Testis (tissue), 3 donors: Measurements from ENCODE around the gene TGM2. TPM values are rescaled to one million over a fixed set of nuclear protein-coding genes. Genes with fewer than 3 reads are reported as not detected.

Source experiments
- DNase-seq: peaks from one replicate; pipeline ENCODE4 v3.0.0-alpha.2; 2019
- H3K27ac ChIP-seq, 2 donors: fragments of 200-600 bp; sonication (generic); one replicate each; pipeline ENCODE4 v1.5.1; 2019
- H3K27me3 ChIP-seq: fragments of 200-600 bp; sonication (generic); one replicate; pipeline ENCODE4 v1.5.1; 2019
- H3K36me3 ChIP-seq: fragments of 200-600 bp; sonication (generic); one replicate; pipeline ENCODE4 v1.5.1; 2017; ENCODE audit warnings: low read depth; ENCODE audit errors: missing control alignments
- H3K4me1 ChIP-seq: fragments of 200-600 bp; sonication (generic); one replicate; pipeline ENCODE4 v1.5.1; 2019
- H3K4me3 ChIP-seq, 2 donors: fragments of 200-600 bp; sonication (generic); one replicate each; pipeline ENCODE4 v1.5.1; 2017 to 2019
- H3K9me3 ChIP-seq: fragments of 200-600 bp; sonication (generic); one replicate; pipeline ENCODE4 v1.5.1; 2017
- POLR2A ChIP-seq: fragments of 450-650 bp; IDR thresholded peaks from one replicate; pipeline ENCODE4 v1.6.1; 2017; ENCODE audit warnings: antibody characterized with exemption, mild to moderate bottlenecking, moderate library complexity
- WGBS, 2 donors: methylation state at CpG; one replicate each; pipeline ENCODE4 v1.1.5; 2018; 5-methylcytosine and 5-hydroxymethylcytosine counted together
- intact Hi-C: fragments of 100-400 bp; cut with DNase I; formaldehyde crosslinking; loops from one replicate; pipeline ENCODE4 v1.15.1; 2023; ENCODE audit warnings: low total_unique reads
- polyA plus RNA-seq: library from polyadenylated mRNA; stranded (reverse); fragments of 350-450 nt; fragmentation: Illumina TruSeq; extraction: RNeasy Lipid Tissue Mini Kit (QIAGEN cat#74804); gene quantifications from one replicate; pipeline ENCODE4 v1.2.3, GENCODE V29; 2014; ENCODE audit warnings: low read depth, low replicate concordance; ENCODE audit not compliant: insufficient read depth
- total RNA-seq, 2 donors: library from RNA; depleted of rRNA; stranded (reverse); fragments of >200 nt; gene quantifications; one replicate each; pipeline ENCODE4 v1.2.3, GENCODE V29; 2016
- TF ChIP-seq, protein P1 (sequence below), 3 experiments: fragments of 450-650 bp in 2 of 3; fragments of 200-600 bp in 1 of 3; sonication (generic) in 1 of 3; IDR thresholded peaks; one replicate each; pipeline ENCODE4 v1.5.1; 2016 to 2019; ENCODE audit warnings: antibody characterized with exemption in 3 of 3, mild to moderate bottlenecking in 2 of 3, moderate library complexity in 1 of 3

Gene TGM2
- total and polyA plus RNA-seq, 3 donors from 2014 or later, result 3.2 to 49.0 (median 8.5) TPM

GRCh38 chr20:38190166-38190565 is 25.1 kb upstream of the TGM2 start:
- Histone ChIP-seq H3K27me3 (no peaks in the 10 kb centered on the region), H3K36me3 (no peaks in the 10 kb centered on the region), H3K4me3 (no peak overlapping the region), H3K27ac (no peak overlapping the region), H3K4me1 (no peaks in the 10 kb centered on the region), H3K9me3 (no peaks in the 10 kb centered on the region)
- WGBS, 2 donors, result 89 to 95% methylated on average over 6 of the region's 6 CpGs
- DNase-seq, result no peak
- TF ChIP-seq, protein P1, sequence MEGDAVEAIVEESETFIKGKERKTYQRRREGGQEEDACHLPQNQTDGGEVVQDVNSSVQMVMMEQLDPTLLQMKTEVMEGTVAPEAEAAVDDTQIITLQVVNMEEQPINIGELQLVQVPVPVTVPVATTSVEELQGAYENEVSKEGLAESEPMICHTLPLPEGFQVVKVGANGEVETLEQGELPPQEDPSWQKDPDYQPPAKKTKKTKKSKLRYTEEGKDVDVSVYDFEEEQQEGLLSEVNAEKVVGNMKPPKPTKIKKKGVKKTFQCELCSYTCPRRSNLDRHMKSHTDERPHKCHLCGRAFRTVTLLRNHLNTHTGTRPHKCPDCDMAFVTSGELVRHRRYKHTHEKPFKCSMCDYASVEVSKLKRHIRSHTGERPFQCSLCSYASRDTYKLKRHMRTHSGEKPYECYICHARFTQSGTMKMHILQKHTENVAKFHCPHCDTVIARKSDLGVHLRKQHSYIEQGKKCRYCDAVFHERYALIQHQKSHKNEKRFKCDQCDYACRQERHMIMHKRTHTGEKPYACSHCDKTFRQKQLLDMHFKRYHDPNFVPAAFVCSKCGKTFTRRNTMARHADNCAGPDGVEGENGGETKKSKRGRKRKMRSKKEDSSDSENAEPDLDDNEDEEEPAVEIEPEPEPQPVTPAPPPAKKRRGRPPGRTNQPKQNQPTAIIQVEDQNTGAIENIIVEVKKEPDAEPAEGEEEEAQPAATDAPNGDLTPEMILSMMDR (IDR thresholded peaks at IDR 0.05), result no peak
- TF ChIP-seq POLR2A, result no peak
- intact Hi-C loops, result no loop called here

GRCh38 chr20:38187517-38187916 is 22.4 kb upstream of the TGM2 start:
- intact Hi-C loops, result no loop called here
- WGBS, 2 donors, result 69 to 81% methylated on average over 5 of the region's 5 CpGs
- Histone ChIP-seq H3K9me3 (no peaks in the 10 kb centered on the region), H3K4me3 (no peak overlapping the region), H3K36me3 (no peaks in the 10 kb centered on the region), H3K27me3 (no peaks in the 10 kb centered on the region), H3K27ac (no peak overlapping the region), H3K4me1 (no peaks in the 10 kb centered on the region)
- TF ChIP-seq POLR2A, result no peak
- TF ChIP-seq, protein P1 (IDR thresholded peaks at IDR 0.05), result no peak
- no peak for DNase-seq

DNA sequence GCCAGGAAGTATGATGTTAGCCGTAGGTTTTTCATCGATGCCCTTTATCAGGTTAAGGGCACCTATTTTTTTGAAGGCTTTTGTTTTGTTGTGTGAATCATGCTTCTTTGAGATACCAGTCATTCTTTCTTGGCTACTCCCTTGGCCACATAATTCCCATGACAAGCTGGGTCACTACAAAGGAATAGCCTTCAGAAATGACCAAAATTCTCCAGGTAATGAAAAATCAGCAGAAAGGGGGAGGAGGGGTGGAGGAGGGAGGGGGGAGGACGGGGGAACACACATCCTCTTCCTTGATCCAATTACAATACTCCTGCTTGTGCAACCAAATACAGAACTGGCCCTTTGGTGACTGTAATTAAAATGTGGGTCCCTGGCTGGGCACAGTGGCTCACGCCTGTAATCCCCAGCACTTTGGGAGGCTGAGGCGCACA is 21.7 kb upstream of the TGM2 start:
- no peaks in the 10 kb centered on the region for H3K4me1 ChIP-seq
- intact Hi-C loops, result no loop called here
- TF ChIP-seq POLR2A, result no peak
- TF ChIP-seq, protein P1 (IDR thresholded peaks at IDR 0.05), result no peak
- 70 to 73% methylated on average over 5 of the region's 5 CpGs for WGBS, 2 donors
- H3K36me3 ChIP-seq, result no peaks in the 10 kb centered on the region
- DNase-seq, result no peak
- no peaks in the 10 kb centered on the region for H3K9me3 ChIP-seq
- H3K27me3 ChIP-seq, result no peaks in the 10 kb centered on the region
- H3K27ac ChIP-seq, result no peak overlapping the region
- no peak overlapping the region for H3K4me3 ChIP-seq

DNA sequence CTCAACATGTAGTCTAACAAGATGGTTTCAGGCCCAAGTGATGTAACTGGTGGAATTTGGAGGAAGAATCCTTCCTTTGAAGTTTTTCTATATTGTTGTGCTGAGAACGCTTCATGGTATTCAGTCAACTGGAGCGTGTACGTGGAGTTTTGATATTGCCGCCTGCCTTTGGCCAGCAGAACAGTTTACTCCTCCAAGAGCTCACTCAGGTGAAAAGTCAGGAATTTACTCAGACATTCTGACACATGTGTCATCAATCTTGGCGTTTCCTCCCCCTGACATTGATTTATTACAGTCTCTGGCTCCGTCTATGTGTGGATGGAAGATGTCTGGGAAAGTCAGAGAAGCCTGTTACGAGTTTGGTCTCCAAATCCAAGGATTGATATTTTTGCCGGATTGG is 19.0 kb upstream of the TGM2 start:
- H3K36me3 ChIP-seq, result no peaks in the 10 kb centered on the region
- H3K27ac ChIP-seq, result no peak overlapping the region
- intact Hi-C loops, result no loop called here
- WGBS, 2 donors, result 62 to 74% methylated on average over 8 of the region's 8 CpGs
- H3K4me3 ChIP-seq, result no peak overlapping the region
- no peaks in the 10 kb centered on the region for H3K9me3 ChIP-seq
- no peaks in the 10 kb centered on the region for H3K27me3 ChIP-seq
- no peak for DNase-seq
- no peaks in the 10 kb centered on the region for H3K4me1 ChIP-seq
- TF ChIP-seq, protein P1 (IDR thresholded peaks at IDR 0.05), result no peak
- TF ChIP-seq POLR2A, result no peak

GRCh38 chr20:38181971-38182370 is 16.9 kb upstream of the TGM2 start:
- DNase-seq, result no peak
- no peak overlapping the region for H3K27ac ChIP-seq
- H3K4me3 ChIP-seq, result no peak overlapping the region
- no peak for TF ChIP-seq POLR2A
- TF ChIP-seq, protein P1 (IDR thresholded peaks at IDR 0.05), result no peak
- intact Hi-C loops, result no loop called here
- H3K36me3 ChIP-seq, result no peaks in the 10 kb centered on the region
- no peaks in the 10 kb centered on the region for H3K27me3 ChIP-seq
- H3K4me1 ChIP-seq, result no peaks in the 10 kb centered on the region
- no peaks in the 10 kb centered on the region for H3K9me3 ChIP-seq
- WGBS, 2 donors, result 96 to 98% methylated on average over 3 of the region's 3 CpGs
